Gastroesophageal sphincter (tissue), 3 donors: ENCODE results near the gene RAD9A.

Source experiments
- POLR2A ChIP-seq, 2 donors: fragments of 450-650 bp; IDR thresholded peaks; one replicate each; pipeline ENCODE4 v1.6.1; 2017; ENCODE audit warnings: antibody characterized with exemption in 2 of 2, mild to moderate bottlenecking in 2 of 2, moderate library complexity in 1 of 2
- POLR2AphosphoS5 ChIP-seq: sonication (generic); formaldehyde crosslinking; IDR thresholded peaks from one replicate; pipeline ENCODE4 v1.6.1; 2017; ENCODE audit warnings: antibody characterized with exemption
- TF ChIP-seq, protein P1 (sequence below), 4 experiments: fragments of 200-600 bp in 2 of 4; fragments of 450-650 bp in 2 of 4; sonication (generic) in 1 of 4; IDR thresholded peaks; one replicate each; pipeline ENCODE4 v1.5.1; 2017 to 2019; ENCODE audit warnings: antibody characterized with exemption in 4 of 4, mild to moderate bottlenecking in 2 of 4, moderate library complexity in 2 of 4

DNA sequence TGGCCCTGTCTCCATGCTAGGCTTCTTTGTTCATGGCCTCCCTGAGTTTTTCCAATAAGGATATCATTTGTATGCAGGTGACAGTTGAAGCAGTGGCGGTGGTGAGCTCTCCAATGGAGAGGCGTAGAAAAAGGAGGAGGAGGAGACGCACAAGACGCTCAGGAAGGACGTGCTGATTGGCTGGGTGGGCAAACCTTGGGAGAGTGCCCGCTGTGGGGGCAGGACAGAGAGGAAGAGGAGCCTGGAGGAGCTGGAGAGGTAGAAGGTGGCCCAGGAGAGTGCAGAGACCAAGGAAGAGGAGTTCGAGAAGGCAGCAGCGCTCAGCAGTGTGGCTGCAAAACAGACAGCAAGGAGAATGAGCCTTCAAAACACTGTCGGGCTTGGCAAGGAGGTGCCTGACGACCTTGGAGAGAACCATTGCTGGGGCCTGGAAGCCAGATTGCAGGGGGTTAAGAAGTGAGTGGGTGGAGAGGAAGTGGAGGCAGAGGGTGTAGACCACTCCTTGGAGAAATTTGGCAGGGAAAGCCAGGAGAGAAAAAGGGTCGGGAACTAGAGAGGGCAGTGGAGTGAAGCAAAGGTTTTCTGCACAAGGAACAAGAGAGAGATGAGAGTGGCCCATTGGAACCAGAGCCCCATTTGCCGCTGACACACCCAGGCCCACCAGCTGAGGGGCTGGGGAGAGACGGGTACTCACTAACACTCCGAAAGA lies 25.9 kb upstream of the RAD9A start:
- TF ChIP-seq, protein P1, sequence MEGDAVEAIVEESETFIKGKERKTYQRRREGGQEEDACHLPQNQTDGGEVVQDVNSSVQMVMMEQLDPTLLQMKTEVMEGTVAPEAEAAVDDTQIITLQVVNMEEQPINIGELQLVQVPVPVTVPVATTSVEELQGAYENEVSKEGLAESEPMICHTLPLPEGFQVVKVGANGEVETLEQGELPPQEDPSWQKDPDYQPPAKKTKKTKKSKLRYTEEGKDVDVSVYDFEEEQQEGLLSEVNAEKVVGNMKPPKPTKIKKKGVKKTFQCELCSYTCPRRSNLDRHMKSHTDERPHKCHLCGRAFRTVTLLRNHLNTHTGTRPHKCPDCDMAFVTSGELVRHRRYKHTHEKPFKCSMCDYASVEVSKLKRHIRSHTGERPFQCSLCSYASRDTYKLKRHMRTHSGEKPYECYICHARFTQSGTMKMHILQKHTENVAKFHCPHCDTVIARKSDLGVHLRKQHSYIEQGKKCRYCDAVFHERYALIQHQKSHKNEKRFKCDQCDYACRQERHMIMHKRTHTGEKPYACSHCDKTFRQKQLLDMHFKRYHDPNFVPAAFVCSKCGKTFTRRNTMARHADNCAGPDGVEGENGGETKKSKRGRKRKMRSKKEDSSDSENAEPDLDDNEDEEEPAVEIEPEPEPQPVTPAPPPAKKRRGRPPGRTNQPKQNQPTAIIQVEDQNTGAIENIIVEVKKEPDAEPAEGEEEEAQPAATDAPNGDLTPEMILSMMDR (IDR thresholded peaks at IDR 0.05) = no peak
- no peak for TF ChIP-seq POLR2AphosphoS5
- TF ChIP-seq POLR2A (IDR thresholded peaks at IDR 0.05) = no peak
